SK-N-MC (cell line): Measurements from ENCODE around the gene PRG2.

Source experiments
- DNase-seq: peaks from one replicate; pipeline ENCODE4 v3.0.0-alpha.2; 2011; ENCODE audit warnings: low read depth, low spot score
- H3K27ac ChIP-seq: fragments of 200-600 bp; sonication (generic); 2 replicates; pipeline ENCODE4 v1.5.1; 2016; ENCODE audit warnings: mixed run types
- H3K36me3 ChIP-seq: fragments of 200-600 bp; sonication (generic); 2 replicates; pipeline ENCODE4 v1.6.1; 2017; ENCODE audit warnings: antibody characterized with exemption, low read length, mixed read lengths; ENCODE audit not compliant: insufficient read depth
- H3K4me3 ChIP-seq: fragments of 200-600 bp; sonication (generic); 2 replicates; pipeline ENCODE4 v1.5.1; 2016
- H3K9ac ChIP-seq: fragments of 200-600 bp; sonication (generic); 2 replicates; pipeline ENCODE4 v1.8.0; 2017; ENCODE audit warnings: mixed run types, mixed read lengths; ENCODE audit not compliant: insufficient read length
- H3K9me3 ChIP-seq: fragments of 200-600 bp; sonication (generic); 2 replicates; pipeline ENCODE4 v1.6.1; 2017; ENCODE audit warnings: low read depth, mild to moderate bottlenecking, antibody characterized with exemption, low read length, moderate library complexity, mixed read lengths
- EZH2 ChIP-seq: fragments of 200-600 bp; sonication (generic); IDR thresholded peaks from one replicate; pipeline ENCODE4 v1.6.1; 2017; ENCODE audit warnings: antibody characterized with exemption
- FOXP2 ChIP-seq: optimal IDR thresholded peaks from 2 replicates; pipeline ENCODE3; 2011; ENCODE audit warnings: mild to moderate bottlenecking, moderate library complexity; ENCODE audit not compliant: insufficient read depth; ENCODE audit errors: extremely low read length, control extremely low read depth
- POLR2AphosphoS5 ChIP-seq: IDR thresholded peaks from 2 replicates; pipeline ENCODE4 v1.6.1; 2012; ENCODE audit warnings: mild to moderate bottlenecking, low read depth, low read length, borderline replicate concordance

The PRG2 gene

GRCh38 chr11:57392066-57392762, 1.8 kb upstream of the PRG2 start:
- no peak for DNase-seq
- Histone ChIP-seq H3K4me3 (no peak overlapping the region), H3K9me3 (no peaks in the 10 kb centered on the region), H3K27ac (no peak overlapping the region), H3K36me3 (no peaks in the 10 kb centered on the region), H3K9ac (no peak overlapping the region)
- TF ChIP-seq POLR2AphosphoS5 (no peak), FOXP2 (no peak), EZH2 (no peak)

- Histone ChIP-seq H3K4me3 (no peak overlapping the region), H3K36me3 (no peaks in the 10 kb centered on the region), H3K9me3 (no peaks in the 10 kb centered on the region), H3K9ac (no peak overlapping the region), H3K27ac (no peak overlapping the region)
- DNase-seq: no peak
- TF ChIP-seq FOXP2: no peak
- TF ChIP-seq POLR2AphosphoS5: no peak
- no peak for TF ChIP-seq EZH2
Observed at GRCh38 chr11:57391539-57391938, 1.1 kb upstream of the PRG2 start.

GRCh38 chr11:57391111-57391510, 661 bp upstream of the PRG2 start:
- TF ChIP-seq POLR2AphosphoS5 (no peak), FOXP2 (no peak), EZH2 (no peak)
- H3K9me3 ChIP-seq: no peaks in the 10 kb centered on the region
- no peak overlapping the region for H3K4me3 ChIP-seq
- DNase-seq: no peak
- no peak overlapping the region for H3K27ac ChIP-seq
- no peak overlapping the region for H3K9ac ChIP-seq
- H3K36me3 ChIP-seq: no peaks in the 10 kb centered on the region

- H3K9ac ChIP-seq: no peak overlapping the region
- H3K36me3 ChIP-seq: no peaks in the 10 kb centered on the region
- DNase-seq: no peak
- no peak for TF ChIP-seq POLR2AphosphoS5
- TF ChIP-seq FOXP2: no peak
- no peak for TF ChIP-seq EZH2
- H3K9me3 ChIP-seq: no peaks in the 10 kb centered on the region
- no peak overlapping the region for H3K27ac ChIP-seq
- no peak overlapping the region for H3K4me3 ChIP-seq
Observed at GRCh38 chr11:57387289-57388030, 3.0 kb downstream of the PRG2 start.

GRCh38 chr11:57386178-57386940, 4.1 kb downstream of the PRG2 start:
- TF ChIP-seq EZH2: no peak
- TF ChIP-seq POLR2AphosphoS5: no peak
- DNase-seq: no peak
- H3K9me3 ChIP-seq: no peaks in the 10 kb centered on the region
- no peak overlapping the region for H3K9ac ChIP-seq
- H3K4me3 ChIP-seq: no peak overlapping the region
- H3K36me3 ChIP-seq: no peaks in the 10 kb centered on the region
- H3K27ac ChIP-seq: no peak overlapping the region

- Histone ChIP-seq H3K27ac (no peak within 1 kb of the TSS), H3K36me3 (no peaks in the 10 kb centered on the region), H3K9ac (no peak within 1 kb of the TSS), H3K9me3 (no peaks in the 10 kb centered on the region), H3K4me3 (no peak within 1 kb of the TSS)
- TF ChIP-seq FOXP2: no peak
- TF ChIP-seq EZH2: no peak
- TF ChIP-seq POLR2AphosphoS5: no peak
- DNase-seq: no peak
Observed at GRCh38 chr11:57380975-57381374, 9.5 kb downstream of the PRG2 start, which contains the start of gene PRG3. TSS of gene PRG3 (minus strand) at chr11:57381150. CDS start at chr11:57380708, 442 bp downstream.

GRCh38 chr11:57379732-57380131, 10.7 kb downstream of the PRG2 start:
- no peak for DNase-seq
- Histone ChIP-seq H3K36me3 (no peaks in the 10 kb centered on the region), H3K4me3 (no peak overlapping the region), H3K9ac (no peak overlapping the region), H3K9me3 (no peaks in the 10 kb centered on the region), H3K27ac (no peak overlapping the region)
- TF ChIP-seq EZH2 (no peak), POLR2AphosphoS5 (no peak), FOXP2 (no peak)

- TF ChIP-seq EZH2 (no peak), POLR2AphosphoS5 (no peak), FOXP2 (no peak)
- DNase-seq: no peak
- Histone ChIP-seq H3K9ac (no peak overlapping the region), H3K27ac (no peak overlapping the region), H3K36me3 (no peaks in the 10 kb centered on the region), H3K4me3 (no peak overlapping the region), H3K9me3 (no peaks in the 10 kb centered on the region)
Observed at GRCh38 chr11:57378186-57378585, 12.3 kb downstream of the PRG2 start.
